ENCODE results near the gene MUS81.

GRCh38 chr11:65915821-65916251, 55.6 kb downstream of the MUS81 start:
- TF ChIP-seq CTCF (IDR thresholded peaks at IDR 0.05) (no peak), POLR2A (IDR thresholded peaks at IDR 0.05; ENCODE audit: low read length) (no peak), NR3C1 (IDR thresholded peaks at IDR 0.05) (no peak), REST (IDR thresholded peaks at IDR 0.05) (no peak)
